Uterus (tissue), 2 donors: ENCODE measurements around the gene TSPAN9.

Experiments
- POLR2A ChIP-seq, 2 donors: fragments of 450-650 bp; IDR thresholded peaks; one replicate each; pipeline ENCODE4 v1.6.1; 2016; ENCODE audit warnings: antibody characterized with exemption in 2 of 2, mild to moderate bottlenecking in 1 of 2, moderate library complexity in 1 of 2
- TF ChIP-seq, protein P1 (sequence below), 4 experiments: fragments of 200-600 bp in 2 of 4; fragments of 450-650 bp in 2 of 4; sonication (generic) in 2 of 4; IDR thresholded peaks; one replicate each; pipeline ENCODE4 v1.5.1; 2016 to 2019; ENCODE audit warnings: antibody characterized with exemption in 4 of 4, mild to moderate bottlenecking in 2 of 4, moderate library complexity in 1 of 4

DNA sequence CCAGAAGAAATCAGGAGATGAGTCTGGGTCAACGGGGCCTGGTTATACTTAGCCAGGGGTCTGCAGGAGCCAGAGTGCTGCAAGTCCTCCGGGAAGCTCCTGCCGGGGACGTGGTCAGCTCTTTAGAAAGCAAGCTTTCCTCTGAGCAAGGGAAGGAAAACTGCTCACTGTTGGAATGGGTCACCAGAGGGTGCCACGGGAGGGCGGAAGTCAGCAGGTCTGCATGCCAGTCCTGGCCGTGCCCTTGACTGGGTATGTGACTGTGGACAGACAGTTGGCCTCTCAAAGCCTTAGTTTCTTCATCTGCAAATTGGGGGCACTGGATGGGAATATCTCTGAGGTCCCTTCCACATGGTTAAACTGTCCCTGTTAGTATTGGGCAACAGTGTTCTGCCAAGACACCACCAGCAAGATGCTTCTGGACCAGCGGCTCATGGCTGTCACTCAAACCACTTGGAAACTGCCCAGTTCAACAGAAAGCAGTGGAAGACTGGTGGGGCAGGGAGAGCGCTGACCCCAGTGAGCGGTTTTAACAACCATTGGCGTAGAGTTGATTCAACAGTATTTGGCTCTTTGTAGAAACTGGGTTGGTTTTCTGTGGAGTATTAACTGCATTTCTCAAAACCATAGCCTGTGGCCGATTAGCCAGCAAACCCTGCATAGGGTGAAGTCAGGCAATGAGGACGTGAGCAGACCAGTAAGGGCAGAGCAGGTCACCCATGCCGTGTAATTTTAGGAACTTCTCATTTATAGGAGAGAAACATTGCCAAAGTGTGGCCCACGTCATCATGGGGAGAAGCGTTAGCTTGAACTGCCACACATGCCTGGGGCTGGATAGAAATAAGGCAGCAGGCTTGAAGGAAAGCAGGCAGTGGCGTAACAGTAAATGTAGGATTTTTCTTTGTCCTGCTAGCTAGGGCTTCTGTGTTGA, 249.9 kb downstream of the TSPAN9 start:
- TF ChIP-seq, protein P1, sequence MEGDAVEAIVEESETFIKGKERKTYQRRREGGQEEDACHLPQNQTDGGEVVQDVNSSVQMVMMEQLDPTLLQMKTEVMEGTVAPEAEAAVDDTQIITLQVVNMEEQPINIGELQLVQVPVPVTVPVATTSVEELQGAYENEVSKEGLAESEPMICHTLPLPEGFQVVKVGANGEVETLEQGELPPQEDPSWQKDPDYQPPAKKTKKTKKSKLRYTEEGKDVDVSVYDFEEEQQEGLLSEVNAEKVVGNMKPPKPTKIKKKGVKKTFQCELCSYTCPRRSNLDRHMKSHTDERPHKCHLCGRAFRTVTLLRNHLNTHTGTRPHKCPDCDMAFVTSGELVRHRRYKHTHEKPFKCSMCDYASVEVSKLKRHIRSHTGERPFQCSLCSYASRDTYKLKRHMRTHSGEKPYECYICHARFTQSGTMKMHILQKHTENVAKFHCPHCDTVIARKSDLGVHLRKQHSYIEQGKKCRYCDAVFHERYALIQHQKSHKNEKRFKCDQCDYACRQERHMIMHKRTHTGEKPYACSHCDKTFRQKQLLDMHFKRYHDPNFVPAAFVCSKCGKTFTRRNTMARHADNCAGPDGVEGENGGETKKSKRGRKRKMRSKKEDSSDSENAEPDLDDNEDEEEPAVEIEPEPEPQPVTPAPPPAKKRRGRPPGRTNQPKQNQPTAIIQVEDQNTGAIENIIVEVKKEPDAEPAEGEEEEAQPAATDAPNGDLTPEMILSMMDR (IDR thresholded peaks at IDR 0.05), result no peak
- TF ChIP-seq POLR2A (IDR thresholded peaks at IDR 0.05), result no peak
